Pancreas (tissue), 10 donors: ENCODE data around the gene PRLH. TPM values are rescaled to one million over a fixed set of nuclear protein-coding genes. Genes with fewer than 3 reads are reported as not detected.
"Not testable (repeated sequence)": the region's sequence is repeated elsewhere in the genome, so short reads cannot be mapped to it uniquely, and the experiment has no call there.

Source experiments
- ATAC-seq, 4 donors: fragments of 200-7000 bp; cut with Tn5 transposase; one replicate each; pipeline versions ENCODE4 v1.8.0 to v1.9.1; 2020; ENCODE audit warnings: mild to moderate bottlenecking in 4 of 4, moderate library complexity in 4 of 4
- DNase-seq, 6 donors: peaks; one replicate each; pipeline ENCODE4 v3.0.0-alpha.2; 2020
- FAIRE-seq: peaks from 2 replicates; lab custom pipeline; 2012; peaks lifted over from hg19 to GRCh38; lab: Jason Lieb, UNC
- H3K27ac ChIP-seq, 4 donors: fragments of 200-600 bp; sonication (generic); 1 replicate in 3 of 4; 2 replicates in 1 of 4; pipeline versions ENCODE4 v1.5.0 to v1.8.0; 2020
- H3K27me3 ChIP-seq, 4 donors: fragments of 200-600 bp; one replicate each; pipeline ENCODE4 v1.8.0; 2021
- H3K36me3 ChIP-seq, 3 donors: fragments of 200-600 bp; sonication (generic) in 1 of 3; one replicate each; pipeline versions ENCODE4 v1.5.0 to v1.8.0; 2020 to 2021
- H3K4me1 ChIP-seq, 3 donors: fragments of 200-600 bp; one replicate each; pipeline ENCODE4 v1.8.0; 2021
- H3K4me3 ChIP-seq, 4 donors: fragments of 200-600 bp; sonication (generic) in 2 of 4; one replicate each; pipeline versions ENCODE4 v1.5.0 to v1.8.0; 2020 to 2021
- H3K9me3 ChIP-seq, 4 donors: fragments of 200-600 bp; one replicate each; pipeline ENCODE4 v1.8.0; 2021
- WGBS, 2 donors: extraction: QIAGEN DNeasy Blood & Tissue Kit; methylation state at CpG; one replicate each; pipeline ENCODE4 v1.1.7; 2013; 5-methylcytosine and 5-hydroxymethylcytosine counted together
- intact Hi-C, 3 donors: fragments of 100-400 bp; cut with DNase I; formaldehyde crosslinking; loops; one replicate each; pipeline versions ENCODE4 v1.11.1 to v1.14.2; 2022
- polyA plus RNA-seq, 2 donors: library from polyadenylated mRNA; stranded (reverse); fragments of 200-250 nt; gene quantifications; one replicate each; pipeline ENCODE4 v1.2.3, GENCODE V29; 2013
- total RNA-seq, 6 donors: library from RNA; stranded (reverse); fragmentation: NEBNext Ultra II Directional in 4 of 6; extraction: Animal tissue kit (Norgen Biotek cat#: 25700) in 4 of 6; gene quantifications; one replicate each; pipeline versions ENCODE4 v1.2.1 to v1.2.4, GENCODE V29; 2021 to 2023
- TF ChIP-seq, protein P1 (sequence below), 4 donors: fragments of 200-600 bp; sonication (generic) in 3 of 4; IDR thresholded peaks; one replicate each; pipeline versions ENCODE4 v1.5.0 to v1.8.0; 2021; ENCODE audit warnings: antibody characterized with exemption in 4 of 4
- donor health status: healthy with polysubstance abuse.
- donor health status: DM: no; HTN: no; CAD: no; lungs with moderate emphysema.
- donor health status: DM: no; HTN: no; CAD: no.
- donor health status: control.
- donor health status: control.
- donor health status: Bipolar disorder and iron deficiency.
- donor health status: DM: yes; HTN: yes; CAD: no.
- donor health status: DM: no; HTN: no; CAD: no.
- donor health status: DM: no; HTN: no; CAD: no.
- donor health status: DM: yes; HTN: yes; CAD: no.

PRLH gene
- total and polyA plus RNA-seq, 8 donors: not detected

GRCh38 chr2:237604391-237604790 lies 38.0 kb downstream of the PRLH start:
- ATAC-seq (no peak), FAIRE-seq (no peak), DNase-seq (peak in 1 of 6 donors; percentile 16)
- 85 to 87% methylated on average over 11 of the region's 11 CpGs for WGBS, 2 donors
- no peaks in the 10 kb centered on the region for H3K36me3 ChIP-seq
- no peak overlapping the region for H3K27ac ChIP-seq
- no peaks in the 10 kb centered on the region for H3K9me3 ChIP-seq
- no peaks in the 10 kb centered on the region for H3K4me1 ChIP-seq
- intact Hi-C loops: no loop called here
- no peaks in the 10 kb centered on the region for H3K27me3 ChIP-seq
- no peak overlapping the region for H3K4me3 ChIP-seq
- TF ChIP-seq, protein P1, sequence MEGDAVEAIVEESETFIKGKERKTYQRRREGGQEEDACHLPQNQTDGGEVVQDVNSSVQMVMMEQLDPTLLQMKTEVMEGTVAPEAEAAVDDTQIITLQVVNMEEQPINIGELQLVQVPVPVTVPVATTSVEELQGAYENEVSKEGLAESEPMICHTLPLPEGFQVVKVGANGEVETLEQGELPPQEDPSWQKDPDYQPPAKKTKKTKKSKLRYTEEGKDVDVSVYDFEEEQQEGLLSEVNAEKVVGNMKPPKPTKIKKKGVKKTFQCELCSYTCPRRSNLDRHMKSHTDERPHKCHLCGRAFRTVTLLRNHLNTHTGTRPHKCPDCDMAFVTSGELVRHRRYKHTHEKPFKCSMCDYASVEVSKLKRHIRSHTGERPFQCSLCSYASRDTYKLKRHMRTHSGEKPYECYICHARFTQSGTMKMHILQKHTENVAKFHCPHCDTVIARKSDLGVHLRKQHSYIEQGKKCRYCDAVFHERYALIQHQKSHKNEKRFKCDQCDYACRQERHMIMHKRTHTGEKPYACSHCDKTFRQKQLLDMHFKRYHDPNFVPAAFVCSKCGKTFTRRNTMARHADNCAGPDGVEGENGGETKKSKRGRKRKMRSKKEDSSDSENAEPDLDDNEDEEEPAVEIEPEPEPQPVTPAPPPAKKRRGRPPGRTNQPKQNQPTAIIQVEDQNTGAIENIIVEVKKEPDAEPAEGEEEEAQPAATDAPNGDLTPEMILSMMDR (IDR thresholded peaks at IDR 0.05): no peak

GRCh38 chr2:237604960-237605359 lies 38.6 kb downstream of the PRLH start:
- Histone ChIP-seq H3K4me1 (no peaks in the 10 kb centered on the region), H3K27ac (no peak overlapping the region), H3K36me3 (no peaks in the 10 kb centered on the region), H3K27me3 (no peaks in the 10 kb centered on the region), H3K9me3 (no peaks in the 10 kb centered on the region), H3K4me3 (no peak overlapping the region)
- intact Hi-C loops: loop anchor here in 1 of 3 donors (5.0 kb wide), 1 partner anchor 137 kb away; no protein-coding TSS in a partner anchor
- 73 to 77% methylated on average over 9 of the region's 9 CpGs for WGBS, 2 donors
- FAIRE-seq (no peak), DNase-seq (peak in 1 of 6 donors; percentile 35), ATAC-seq (peak in 3 of 4 donors; percentile 36 to 82 (median 67))
- TF ChIP-seq, protein P1 (IDR thresholded peaks at IDR 0.05): peak in 1 of 4 donors; percentile 19

GRCh38 chr2:237606522-237606921 lies 40.1 kb downstream of the PRLH start:
- not testable (repeated sequence) for DNase-seq, H3K4me3 ChIP-seq, ATAC-seq, H3K27ac ChIP-seq, H3K9me3 ChIP-seq, H3K36me3 ChIP-seq, H3K4me1 ChIP-seq, FAIRE-seq, H3K27me3 ChIP-seq
- intact Hi-C loops: loop anchor here in 1 of 3 donors (5.0 kb wide), 1 partner anchor 136 kb away; no protein-coding TSS in a partner anchor
- WGBS, 2 donors: 92 to 94% methylated on average over 4 of the region's 4 CpGs

DNA sequence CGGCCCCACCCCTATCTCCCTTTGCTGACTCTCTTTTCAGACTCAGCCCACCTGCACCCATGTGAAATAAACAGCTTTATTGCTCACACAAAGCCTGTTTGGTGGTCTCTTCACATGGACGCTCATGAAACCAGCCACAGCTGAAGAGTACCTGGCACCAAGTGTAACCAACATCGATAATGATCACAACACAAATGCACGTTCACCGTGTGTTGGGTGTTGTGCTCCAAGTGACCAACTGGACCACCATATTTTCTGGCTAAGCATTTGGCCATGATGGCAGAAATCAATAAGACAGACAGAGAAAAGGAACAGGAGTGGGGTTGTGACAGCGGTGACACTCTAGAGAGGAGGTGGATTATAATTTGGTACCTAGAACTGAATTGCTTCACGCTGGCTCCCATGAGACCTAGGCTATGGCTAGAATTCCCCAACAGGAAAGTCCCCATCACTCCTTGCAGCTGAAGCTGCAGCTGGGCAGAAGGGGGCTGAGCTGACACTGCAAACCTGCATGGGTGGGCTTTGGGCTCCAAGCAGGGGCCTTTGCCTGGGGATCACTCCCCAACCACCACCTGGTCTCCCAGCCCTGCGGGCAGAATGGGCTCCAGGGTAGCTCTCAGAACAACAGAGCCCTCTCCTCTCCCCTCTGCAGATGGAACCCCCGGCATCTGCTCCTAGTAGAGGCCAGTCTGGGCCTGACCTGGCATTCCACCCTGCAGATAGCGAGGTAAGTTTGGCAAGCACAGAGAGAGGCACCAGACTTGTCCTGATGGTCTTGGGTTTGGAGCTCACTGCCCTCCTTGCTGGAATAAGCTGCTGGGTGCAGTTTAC lies 46.4 kb downstream of the PRLH start:
- Histone ChIP-seq H3K27ac (no peak overlapping the region), H3K27me3 (no peaks in the 10 kb centered on the region), H3K9me3 (no peaks in the 10 kb centered on the region), H3K4me1 (no peaks in the 10 kb centered on the region), H3K36me3 (no peaks in the 10 kb centered on the region), H3K4me3 (no peak overlapping the region)
- DNase-seq (no peak), ATAC-seq (no peak), FAIRE-seq (no peak)
- intact Hi-C loops: no loop called here
- TF ChIP-seq, protein P1 (IDR thresholded peaks at IDR 0.05): no peak
- WGBS, 2 donors: 91 to 92% methylated on average over 10 of the region's 10 CpGs

- FAIRE-seq (no peak), DNase-seq (no peak)
- H3K27ac ChIP-seq: peak overlapping the region in 3 of 4 donors; percentile 17 to 62 (median 46)
Measured at GRCh38 chr2:237613679-237614078, 47.3 kb downstream of the PRLH start.

More at GRCh38 chr2:237613679-237614078, 47.3 kb downstream of the PRLH start:
- H3K4me3 ChIP-seq: no peak overlapping the region
- H3K27me3 ChIP-seq: no peaks in the 10 kb centered on the region
- intact Hi-C loops: no loop called here
- TF ChIP-seq, protein P1 (IDR thresholded peaks at IDR 0.05): no peak
- no peaks in the 10 kb centered on the region for H3K9me3 ChIP-seq
- no peaks in the 10 kb centered on the region for H3K36me3 ChIP-seq
- ATAC-seq: no peak
- no peaks in the 10 kb centered on the region for H3K4me1 ChIP-seq
